Kidney glomerular epithelial cell (primary cell): ENCODE results near the gene IAPP.
"Not testable (repeated sequence)": the region's sequence is repeated elsewhere in the genome, so short reads cannot be mapped to it uniquely, and the experiment has no call there.

ENCODE experiments used
- DNase-seq: peaks from one replicate; lab custom pipeline; 2025; lab: John Stamatoyannopoulos, UW

The IAPP gene

GRCh38 chr12:21381320-21381719 lies 8.6 kb downstream of the IAPP start:
- DNase-seq = not testable (repeated sequence)

GRCh38 chr12:21384261-21384660 lies 11.6 kb downstream of the IAPP start:
- no peak for DNase-seq

- DNase-seq = no peak
Measured at GRCh38 chr12:21387174-21387573, 14.5 kb downstream of the IAPP start.

DNA sequence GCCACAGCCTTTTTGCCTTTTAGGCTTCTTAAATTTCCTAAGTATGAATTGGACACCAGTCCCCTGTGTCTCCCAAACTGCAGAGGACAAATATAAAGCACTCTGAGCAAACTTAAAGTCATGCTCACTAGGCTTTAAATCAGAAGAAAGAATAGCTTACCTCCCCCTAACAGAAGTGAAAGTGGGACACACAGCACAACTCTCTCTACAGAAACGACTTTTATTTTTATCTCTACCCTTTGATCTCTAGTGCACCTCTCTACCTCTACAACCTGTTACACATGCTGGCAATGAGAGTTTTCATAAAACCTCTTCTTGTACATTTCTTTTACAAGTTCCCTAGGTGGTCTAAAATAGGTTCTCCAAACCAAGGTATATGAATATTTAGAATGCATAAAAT lies 19.7 kb downstream of the IAPP start:
- no peak for DNase-seq

DNA sequence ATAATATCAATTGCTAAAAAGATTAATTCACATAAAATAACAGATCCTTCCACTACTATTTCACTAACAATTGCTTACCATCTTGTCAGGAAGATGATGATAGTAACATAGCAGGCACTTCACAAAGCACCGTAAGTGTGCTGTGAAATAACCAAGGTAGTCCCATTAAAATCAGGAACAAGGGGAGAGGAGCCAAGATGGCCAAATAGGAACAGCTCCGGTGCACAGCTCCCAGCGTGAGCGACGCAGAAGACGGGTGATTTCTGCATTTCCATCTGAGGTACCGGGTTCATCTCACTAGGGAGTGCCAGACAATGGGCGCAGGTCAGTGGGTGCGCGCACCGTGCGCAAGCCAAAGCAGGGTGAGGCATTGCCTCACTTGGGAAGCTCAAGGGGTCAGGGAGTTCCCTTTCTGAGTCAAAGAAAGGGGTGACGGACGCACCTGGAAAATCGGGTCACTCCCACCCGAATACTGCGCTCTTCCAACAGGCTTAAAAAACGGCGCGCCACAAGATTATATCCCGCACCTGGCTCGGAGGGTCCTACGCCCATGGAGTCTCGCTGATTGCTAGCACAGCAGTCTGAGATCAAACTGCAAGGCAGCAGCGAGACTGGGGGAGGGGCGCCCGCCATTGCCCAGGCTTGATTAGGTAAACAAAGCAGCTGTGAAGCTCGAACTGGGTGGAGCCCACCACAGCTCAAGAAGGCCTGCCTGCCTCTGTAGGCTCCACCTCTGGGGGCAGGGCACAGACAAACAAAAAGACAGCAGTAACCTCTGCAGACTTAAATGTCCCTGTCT lies 22.3 kb downstream of the IAPP start:
- not testable (repeated sequence) for DNase-seq

GRCh38 chr12:21413369-21414277 lies 40.9 kb downstream of the IAPP start:
- DNase-seq = no peak

DNA sequence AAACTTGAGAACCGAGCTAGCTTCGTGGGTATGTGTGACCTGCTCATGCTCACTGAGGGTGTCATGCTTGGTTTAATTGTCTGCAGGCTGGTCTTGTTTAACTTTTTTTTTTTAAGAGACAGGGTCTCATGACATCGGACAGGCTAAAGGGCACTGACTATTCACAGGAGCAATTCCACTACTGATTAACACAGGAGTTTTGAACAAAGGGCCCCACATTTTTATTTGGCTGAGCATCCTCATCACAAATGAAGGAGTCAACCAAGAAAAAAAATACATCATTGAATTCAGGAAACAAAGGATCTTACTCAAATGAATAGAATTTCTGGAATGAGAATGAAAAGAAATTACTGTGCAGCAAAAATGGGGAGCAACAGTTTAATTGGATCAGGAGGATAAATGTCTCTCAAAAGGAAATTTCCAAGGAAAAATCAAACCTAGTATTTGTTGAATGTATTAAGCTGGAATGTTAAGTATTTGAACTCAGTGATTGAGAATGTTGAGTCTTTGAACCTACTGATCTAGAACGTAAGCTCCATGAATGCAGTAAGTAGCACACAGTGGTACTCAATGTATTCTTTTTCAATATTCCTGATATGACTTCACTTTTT lies 43.9 kb downstream of the IAPP start:
- peak; percentile 97 for DNase-seq

DNA sequence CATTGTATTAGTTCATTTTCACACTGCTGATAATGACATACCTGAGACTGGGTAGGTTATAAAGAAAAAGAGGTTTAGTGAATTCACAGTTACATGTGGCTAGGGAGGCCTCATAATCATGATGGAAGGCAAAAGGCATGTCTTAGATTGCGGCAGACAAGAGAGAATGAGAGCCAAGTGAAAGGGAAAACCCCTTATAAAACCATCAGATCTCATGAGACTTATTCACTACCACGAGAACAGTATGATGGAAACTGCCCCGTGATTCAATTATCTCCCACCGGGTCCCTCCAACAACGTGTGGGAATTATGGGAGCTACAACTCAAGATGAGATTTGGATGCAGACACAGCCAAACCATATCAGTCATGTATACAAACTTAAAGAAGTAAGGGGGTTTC lies 45.7 kb downstream of the IAPP start:
- not testable (repeated sequence) for DNase-seq

- not testable (repeated sequence) for DNase-seq
Measured at GRCh38 chr12:21419009-21419699, 46.5 kb downstream of the IAPP start.

- peak; percentile 74 for DNase-seq
Measured at GRCh38 chr12:21428241-21428640, 55.5 kb downstream of the IAPP start.
